Activated T-cell treated with anti-CD3 and anti-CD28 coated beads, Interleukin-2, amount 50 U/mL, for 1 hour (primary cell): ENCODE results near the gene MZB1.
"Not testable (repeated sequence)": the region's sequence is repeated elsewhere in the genome, so short reads cannot be mapped to it uniquely, and the experiment has no call there.

ENCODE experiments used
- DNase-seq: peaks from one replicate; pipeline ENCODE4 v3.0.0-alpha.2; 2020

Gene MZB1

DNA sequence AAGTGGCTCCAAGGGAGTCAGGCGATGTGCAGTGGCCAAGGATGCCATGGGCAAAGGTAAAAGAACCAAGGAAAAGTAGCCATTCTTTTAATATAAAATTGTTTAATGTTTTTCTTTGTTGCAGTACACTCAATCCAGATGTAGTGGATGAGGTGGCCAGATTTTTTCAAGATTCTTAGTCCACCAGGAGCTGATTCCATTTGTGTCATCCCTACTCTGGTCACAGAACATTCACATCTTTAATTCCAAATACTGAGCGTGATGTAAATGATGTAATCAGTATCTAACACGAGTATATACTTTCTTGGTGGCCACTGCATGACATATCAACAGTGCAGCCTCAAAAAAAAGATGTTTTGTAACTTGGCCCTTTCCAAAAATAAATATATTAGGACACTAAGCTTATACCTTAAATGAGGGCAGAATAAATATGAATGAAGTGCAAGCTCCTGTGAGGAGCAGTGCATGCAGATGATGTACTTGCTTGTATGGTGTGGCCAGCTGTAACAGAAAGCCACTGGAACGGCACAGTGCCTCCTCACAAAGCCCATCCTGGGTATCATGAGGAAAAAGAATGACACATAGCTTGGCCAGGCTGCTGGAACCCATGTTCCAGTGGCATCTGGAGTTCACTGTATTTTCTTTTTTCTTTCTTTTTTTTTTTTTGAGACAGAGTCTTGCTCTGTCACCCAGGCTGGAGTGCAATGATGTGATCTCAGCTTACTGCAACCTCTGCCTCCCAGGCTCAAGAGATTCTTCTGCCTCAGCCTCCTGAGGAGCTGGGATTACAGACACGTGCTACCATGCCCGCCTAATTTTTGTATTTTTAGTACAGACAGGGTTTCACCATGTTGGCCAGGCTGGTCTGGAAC lies 20.6 kb upstream of the MZB1 start:
- no peak for DNase-seq

GRCh38 chr5:139409116-139409515 lies 19.4 kb upstream of the MZB1 start:
- not testable (repeated sequence) for DNase-seq

DNA sequence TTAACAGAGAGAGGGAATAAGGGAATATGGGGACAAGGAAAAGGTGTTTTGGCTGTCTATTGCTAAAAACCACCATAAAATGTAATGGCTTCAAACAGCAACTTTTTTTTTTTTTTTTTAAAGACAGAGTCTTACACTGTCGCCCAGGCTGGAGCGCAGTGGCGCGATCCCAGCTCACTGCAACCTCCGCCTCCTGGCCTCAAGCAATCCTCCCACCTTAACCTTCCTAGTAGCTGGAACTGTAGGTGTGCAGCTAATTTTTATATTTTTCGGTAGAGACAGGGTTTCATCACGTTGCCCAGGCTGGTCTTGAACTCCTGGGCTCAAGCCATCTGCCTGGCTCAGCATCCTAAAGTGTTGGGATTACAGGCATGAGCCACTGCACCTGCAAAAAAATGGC lies 18.5 kb upstream of the MZB1 start:
- no peak for DNase-seq

GRCh38 chr5:139407517-139407916 lies 17.8 kb upstream of the MZB1 start:
- DNase-seq, result no peak

DNA sequence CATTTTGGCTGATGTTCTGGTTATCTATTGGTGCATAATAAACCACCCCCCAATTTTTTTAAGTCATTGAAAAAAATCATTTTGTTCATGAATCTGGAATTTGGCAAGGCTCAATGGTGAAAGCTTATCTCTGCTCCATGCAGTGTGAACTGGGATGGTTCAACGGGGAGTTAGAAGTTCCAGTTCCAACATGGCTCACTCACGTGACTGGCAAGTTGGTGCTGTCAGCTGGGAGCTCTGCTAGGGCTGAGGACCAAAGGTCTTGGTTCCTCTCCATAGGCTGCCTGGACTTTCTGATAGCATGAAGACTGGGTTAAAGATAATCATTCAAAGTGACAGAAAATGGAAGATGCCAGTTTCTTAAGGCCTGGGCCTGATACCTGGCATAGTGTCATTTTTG lies 17.2 kb upstream of the MZB1 start:
- DNase-seq, result no peak

DNA sequence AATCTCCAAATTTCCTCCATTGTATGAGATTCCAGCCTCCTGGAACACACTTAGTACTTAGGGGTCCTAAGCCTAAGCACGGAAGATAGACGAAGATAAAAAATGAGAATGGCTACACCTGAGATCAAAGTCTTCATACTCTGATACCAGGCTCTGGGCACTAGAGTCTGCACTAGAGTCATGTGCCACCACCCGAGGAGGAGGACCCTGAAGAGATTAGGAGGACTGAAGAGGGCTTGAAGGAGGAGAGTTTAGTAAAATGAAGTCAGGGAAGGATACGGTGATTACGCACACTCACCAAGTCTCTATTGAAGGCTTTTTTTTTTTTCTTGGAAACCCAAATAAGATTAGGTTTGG lies 14.7 kb upstream of the MZB1 start:
- DNase-seq, result no peak

- peak; percentile 96 for DNase-seq
Observed at GRCh38 chr5:139403787-139404483, 14.2 kb upstream of the MZB1 start, which contains the start of gene SPATA24. Gene SPATA24, minus strand, starts transcription at chr5:139404089. Its CDS starts 29 bp downstream, at chr5:139404060.

GRCh38 chr5:139403418-139403786 lies 13.7 kb upstream of the MZB1 start:
- no peak for DNase-seq

- no peak for DNase-seq
Observed at GRCh38 chr5:139402561-139403158, 12.9 kb upstream of the MZB1 start.

DNA sequence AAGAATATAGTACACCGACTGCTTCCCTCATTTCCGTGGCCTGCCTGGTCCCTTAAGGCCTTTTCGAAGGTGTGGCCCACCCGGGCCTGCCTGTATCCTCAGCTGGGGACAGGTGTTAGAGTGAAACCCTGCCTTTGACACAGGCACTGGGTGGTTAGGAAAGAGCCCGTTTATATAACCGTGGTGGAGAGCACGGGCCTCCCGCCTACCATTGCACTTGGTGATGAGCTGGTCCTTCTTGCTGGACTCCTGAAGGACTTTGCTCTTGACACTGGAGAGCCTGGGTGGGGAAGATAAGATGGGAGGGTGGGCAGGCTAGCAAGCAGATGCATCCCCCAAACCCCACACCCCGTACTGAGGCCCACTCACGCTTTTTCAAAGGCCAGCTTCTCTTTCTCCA lies 11.8 kb upstream of the MZB1 start:
- DNase-seq, result no peak

GRCh38 chr5:139399501-139400121 lies 9.9 kb upstream of the MZB1 start:
- DNase-seq, result no peak

- no peak for DNase-seq
Observed at GRCh38 chr5:139397921-139398320, 8.2 kb upstream of the MZB1 start.

DNA sequence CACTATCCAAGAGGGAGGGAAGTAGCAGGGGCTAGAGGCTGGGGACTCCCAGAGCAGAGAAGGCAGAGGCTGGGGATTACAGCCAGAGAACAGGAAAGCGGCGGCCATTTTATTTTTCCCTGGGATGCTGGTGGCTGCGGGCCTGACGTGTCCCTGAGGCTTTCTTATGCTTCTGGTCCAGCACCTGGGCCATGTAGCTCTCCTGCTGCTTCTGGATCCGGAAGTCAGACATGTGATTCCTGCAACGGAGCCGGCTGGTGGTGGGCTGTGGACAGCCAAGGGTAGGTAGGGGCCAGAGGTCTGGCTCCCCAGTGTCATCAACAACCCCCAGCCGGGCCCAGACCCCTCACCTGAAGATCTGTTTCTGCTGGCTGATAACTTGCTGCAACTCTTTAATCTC lies 7.0 kb upstream of the MZB1 start:
- DNase-seq, result no peak

- DNase-seq, result no peak
Observed at GRCh38 chr5:139395844-139396640, 6.3 kb upstream of the MZB1 start.

DNA sequence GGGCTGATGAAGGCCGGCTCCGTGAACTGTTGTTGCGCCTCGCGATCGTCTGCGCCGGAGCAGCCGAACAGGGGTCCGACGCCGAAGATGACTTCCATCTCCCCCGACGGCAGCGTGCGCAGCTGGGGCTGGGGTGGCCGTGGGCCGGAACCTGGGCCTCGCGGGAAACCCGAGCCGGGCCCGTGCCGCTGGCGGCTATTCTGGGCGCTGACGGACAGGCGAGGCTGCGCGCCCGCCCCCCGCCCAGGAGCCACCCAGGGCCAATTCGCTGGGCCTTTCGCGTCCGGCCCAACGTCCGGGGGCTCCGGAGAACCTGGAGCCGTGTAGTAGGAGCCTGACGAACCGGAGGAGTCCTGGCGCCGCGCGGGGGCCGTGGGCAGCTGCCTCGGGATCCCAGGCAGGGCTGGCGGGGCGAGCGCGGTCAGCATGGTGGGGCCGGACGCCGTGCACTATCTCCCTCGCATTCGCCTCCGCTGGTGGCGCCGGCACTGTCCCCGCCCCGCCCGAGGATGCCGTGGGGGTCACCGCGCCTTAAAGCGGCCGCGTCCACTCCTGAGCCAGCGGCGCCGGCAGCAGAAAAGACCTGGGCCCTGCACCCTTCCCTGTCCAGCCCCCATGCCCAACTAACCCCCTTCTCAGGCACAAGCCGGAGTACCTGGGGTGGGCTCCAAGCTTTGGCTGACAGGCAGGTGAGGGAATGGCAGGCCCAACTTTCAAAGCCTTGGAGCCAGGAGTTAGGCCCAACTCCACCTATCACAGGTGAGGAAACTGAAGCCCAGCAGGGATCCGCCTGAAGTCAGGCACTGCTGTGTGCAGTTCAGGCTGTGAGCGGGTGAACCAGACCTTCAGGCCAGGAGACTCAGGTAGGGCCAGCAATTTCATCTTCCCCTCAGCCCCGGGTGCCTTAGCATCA lies 5.2 kb upstream of the MZB1 start, which contains the start of gene PROB1:
Gene PROB1 (minus strand): TSS at position 451 of the 913 bp plus-strand sequence. CDS start 23 bp downstream, at position 428.
- DNase-seq, result no peak

DNA sequence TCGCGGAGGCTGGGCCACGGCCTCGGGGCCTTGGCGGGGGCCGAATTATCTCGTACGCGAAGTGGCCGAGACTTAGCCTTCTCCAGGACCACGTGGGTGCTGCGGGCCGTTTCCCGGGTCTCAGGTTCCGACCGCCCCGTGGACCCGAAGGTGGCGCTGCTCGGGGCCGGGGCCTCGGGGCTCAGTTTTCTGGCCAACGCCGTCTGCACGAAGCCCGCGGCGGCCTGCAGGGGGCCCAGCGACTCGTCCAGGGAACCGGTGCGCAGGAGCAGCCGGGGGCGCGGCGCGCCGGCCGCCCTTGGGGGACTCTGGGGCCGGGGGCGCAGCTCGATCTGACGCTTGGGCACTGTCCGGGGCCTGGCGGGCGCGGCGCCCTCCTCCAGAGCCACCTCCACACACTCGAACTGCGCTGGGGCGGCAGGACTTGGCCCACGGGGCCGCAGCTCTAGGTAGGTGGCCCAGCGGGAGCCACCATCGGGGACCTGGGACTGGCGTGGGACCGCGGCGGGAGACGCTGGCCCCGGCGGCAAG lies 4.5 kb upstream of the MZB1 start:
- DNase-seq, result peak; percentile 74

GRCh38 chr5:139393497-139394122 lies 3.9 kb upstream of the MZB1 start:
- no peak for DNase-seq

- DNase-seq, result peak; percentile 80
Observed at GRCh38 chr5:139392678-139393496, 3.2 kb upstream of the MZB1 start.

DNA sequence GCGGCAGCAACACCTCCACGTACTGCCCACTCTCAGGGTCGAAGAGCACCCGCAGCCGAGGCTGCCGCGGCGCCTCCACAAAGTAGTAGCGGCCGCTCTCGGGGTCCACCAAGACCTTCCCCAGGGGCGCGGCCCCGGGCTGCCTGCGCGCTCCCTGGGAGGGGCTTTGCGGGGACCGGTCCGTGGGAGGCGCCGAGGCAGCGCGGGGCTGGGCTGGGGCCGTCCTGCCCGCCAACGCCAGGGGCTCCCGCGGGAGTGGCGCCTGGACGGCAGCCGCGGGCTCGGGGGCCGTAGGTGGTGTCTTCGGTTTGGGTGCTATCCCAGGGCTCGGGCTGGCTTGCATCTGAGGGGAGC lies 2.6 kb upstream of the MZB1 start:
- no peak for DNase-seq
